Osteoblast (primary cell): ENCODE data around the gene ESYT2. TPM values are rescaled to one million over a fixed set of nuclear protein-coding genes. Genes with fewer than 3 reads are reported as not detected.
"Not testable (repeated sequence)": the region's sequence is repeated elsewhere in the genome, so short reads cannot be mapped to it uniquely, and the experiment has no call there.

Source experiments
- DNase-seq: peaks from one replicate; pipeline ENCODE4 v3.0.0; 2011; ENCODE audit warnings: low spot score, mixed read lengths; ENCODE audit not compliant: insufficient read length; ENCODE audit errors: missing footprints
- H2AFZ ChIP-seq: 2 replicates; pipeline ENCODE4 v1.6.0; 2011; ENCODE audit warnings: mild to moderate bottlenecking, low read length
- H3K27ac ChIP-seq: 2 replicates; pipeline ENCODE4 v1.5.1; 2011; ENCODE audit warnings: mild to moderate bottlenecking, low read depth, low read length, moderate library complexity
- H3K27me3 ChIP-seq: 2 replicates; pipeline ENCODE4 v1.6.0; 2012; ENCODE audit warnings: mild to moderate bottlenecking, control low read depth, inconsistent platforms, low read length, moderate library complexity; ENCODE audit not compliant: insufficient read depth
- H3K36me3 ChIP-seq: 2 replicates; pipeline ENCODE4 v1.5.1; 2011; ENCODE audit warnings: mild to moderate bottlenecking, low read length, control low read depth, moderate library complexity; ENCODE audit not compliant: insufficient read depth
- H3K4me1 ChIP-seq: 2 replicates; pipeline ENCODE4 v1.5.1; 2011; ENCODE audit warnings: mild to moderate bottlenecking, low read length, control low read depth, moderate library complexity; ENCODE audit not compliant: insufficient read depth
- H3K4me2 ChIP-seq: 2 replicates; pipeline ENCODE4 v1.6.0; 2011; ENCODE audit warnings: mild to moderate bottlenecking, low read length; ENCODE audit not compliant: insufficient read depth
- H3K4me3 ChIP-seq: fragments of 200-600 bp; sonication (generic); 3 replicates; pipeline ENCODE4 v1.5.1; 2012; ENCODE audit warnings: mild to moderate bottlenecking, low read length, inconsistent platforms; ENCODE audit not compliant: insufficient read depth
- H3K79me2 ChIP-seq: 2 replicates; pipeline ENCODE4 v1.6.0; 2012; ENCODE audit warnings: mild to moderate bottlenecking, low read length, control low read depth, inconsistent platforms; ENCODE audit not compliant: insufficient read depth
- H3K9me3 ChIP-seq: 2 replicates; pipeline ENCODE4 v1.5.1; 2011; ENCODE audit warnings: low read depth, low read length, control low read depth
- H4K20me1 ChIP-seq: 2 replicates; pipeline ENCODE4 v1.6.0; 2012; ENCODE audit warnings: mild to moderate bottlenecking, low read length, control low read depth; ENCODE audit not compliant: insufficient read depth
- total RNA-seq: library from RNA; depleted of rRNA; stranded (reverse); fragments of >200 nt; gene quantifications from 2 replicates; pipeline ENCODE4 v1.2.3, GENCODE V29; 2012
- TF ChIP-seq, protein P1 (sequence below): IDR thresholded peaks from 2 replicates; pipeline ENCODE4 v1.5.1; 2011; ENCODE audit warnings: mild to moderate bottlenecking, low read depth, low read length, moderate library complexity; ENCODE audit errors: extremely low read depth

The ESYT2 gene
- total RNA-seq, 1 donor: 132 TPM

GRCh38 chr7:158865462-158865922, 36.2 kb upstream of the ESYT2 start:
- Histone ChIP-seq H3K9me3 (no peaks in the 10 kb centered on the region), H3K36me3 (no peaks in the 10 kb centered on the region), H3K4me3 (no peak overlapping the region), H3K27ac (no peak overlapping the region), H4K20me1 (peaks cover 2% of the 10 kb centered on the region), H3K79me2 (peaks cover 50% of the 10 kb centered on the region), H2AFZ (no peak overlapping the region), H3K4me1 (peaks cover 4% of the 10 kb centered on the region), H3K4me2 (no peak overlapping the region), H3K27me3 (no peaks in the 10 kb centered on the region)
- TF ChIP-seq, protein P1, sequence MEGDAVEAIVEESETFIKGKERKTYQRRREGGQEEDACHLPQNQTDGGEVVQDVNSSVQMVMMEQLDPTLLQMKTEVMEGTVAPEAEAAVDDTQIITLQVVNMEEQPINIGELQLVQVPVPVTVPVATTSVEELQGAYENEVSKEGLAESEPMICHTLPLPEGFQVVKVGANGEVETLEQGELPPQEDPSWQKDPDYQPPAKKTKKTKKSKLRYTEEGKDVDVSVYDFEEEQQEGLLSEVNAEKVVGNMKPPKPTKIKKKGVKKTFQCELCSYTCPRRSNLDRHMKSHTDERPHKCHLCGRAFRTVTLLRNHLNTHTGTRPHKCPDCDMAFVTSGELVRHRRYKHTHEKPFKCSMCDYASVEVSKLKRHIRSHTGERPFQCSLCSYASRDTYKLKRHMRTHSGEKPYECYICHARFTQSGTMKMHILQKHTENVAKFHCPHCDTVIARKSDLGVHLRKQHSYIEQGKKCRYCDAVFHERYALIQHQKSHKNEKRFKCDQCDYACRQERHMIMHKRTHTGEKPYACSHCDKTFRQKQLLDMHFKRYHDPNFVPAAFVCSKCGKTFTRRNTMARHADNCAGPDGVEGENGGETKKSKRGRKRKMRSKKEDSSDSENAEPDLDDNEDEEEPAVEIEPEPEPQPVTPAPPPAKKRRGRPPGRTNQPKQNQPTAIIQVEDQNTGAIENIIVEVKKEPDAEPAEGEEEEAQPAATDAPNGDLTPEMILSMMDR: no peak
- DNase-seq: no peak

- Histone ChIP-seq H3K4me1 (peaks cover 4% of the 10 kb centered on the region), H4K20me1 (peaks cover 2% of the 10 kb centered on the region), H3K27me3 (no peaks in the 10 kb centered on the region), H3K79me2 (peaks cover 49% of the 10 kb centered on the region), H2AFZ (no peak overlapping the region), H3K9me3 (no peaks in the 10 kb centered on the region), H3K36me3 (no peaks in the 10 kb centered on the region), H3K27ac (no peak overlapping the region), H3K4me3 (no peak overlapping the region), H3K4me2 (no peak overlapping the region)
- TF ChIP-seq, protein P1: no peak
- DNase-seq: no peak
These were observed 35.5 kb upstream of the ESYT2 start for GRCh38 chr7:158864833-158865232.

DNA sequence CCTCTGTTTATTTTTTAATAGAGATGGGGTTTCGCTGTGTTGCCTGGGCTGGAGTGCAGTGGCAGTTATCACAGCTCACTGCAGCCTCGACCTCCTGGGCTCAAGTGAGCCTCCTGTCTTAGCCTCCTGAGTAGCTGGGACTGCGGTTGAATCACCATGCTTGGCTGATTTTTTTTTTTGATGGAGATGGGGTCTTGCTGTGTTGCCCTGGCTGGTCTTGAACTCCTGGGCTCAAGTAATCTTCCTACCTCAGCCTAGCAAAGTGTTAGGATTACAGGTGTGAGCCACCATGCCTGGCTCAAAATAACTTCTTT, 35.2 kb upstream of the ESYT2 start:
- peaks cover 4% of the 10 kb centered on the region for H3K4me1 ChIP-seq
- no peaks in the 10 kb centered on the region for H3K36me3 ChIP-seq
- peaks cover 52% of the 10 kb centered on the region for H3K79me2 ChIP-seq
- peak overlapping the region; percentile 79 for H3K4me3 ChIP-seq
- TF ChIP-seq, protein P1: no peak
- peak overlapping the region; percentile 75 for H3K27ac ChIP-seq
- H4K20me1 ChIP-seq: peaks cover 2% of the 10 kb centered on the region
- DNase-seq: no peak
- H3K27me3 ChIP-seq: no peaks in the 10 kb centered on the region
- no peaks in the 10 kb centered on the region for H3K9me3 ChIP-seq
- H2AFZ ChIP-seq: peak overlapping the region; percentile 93
- H3K4me2 ChIP-seq: peak overlapping the region; percentile 95

DNA sequence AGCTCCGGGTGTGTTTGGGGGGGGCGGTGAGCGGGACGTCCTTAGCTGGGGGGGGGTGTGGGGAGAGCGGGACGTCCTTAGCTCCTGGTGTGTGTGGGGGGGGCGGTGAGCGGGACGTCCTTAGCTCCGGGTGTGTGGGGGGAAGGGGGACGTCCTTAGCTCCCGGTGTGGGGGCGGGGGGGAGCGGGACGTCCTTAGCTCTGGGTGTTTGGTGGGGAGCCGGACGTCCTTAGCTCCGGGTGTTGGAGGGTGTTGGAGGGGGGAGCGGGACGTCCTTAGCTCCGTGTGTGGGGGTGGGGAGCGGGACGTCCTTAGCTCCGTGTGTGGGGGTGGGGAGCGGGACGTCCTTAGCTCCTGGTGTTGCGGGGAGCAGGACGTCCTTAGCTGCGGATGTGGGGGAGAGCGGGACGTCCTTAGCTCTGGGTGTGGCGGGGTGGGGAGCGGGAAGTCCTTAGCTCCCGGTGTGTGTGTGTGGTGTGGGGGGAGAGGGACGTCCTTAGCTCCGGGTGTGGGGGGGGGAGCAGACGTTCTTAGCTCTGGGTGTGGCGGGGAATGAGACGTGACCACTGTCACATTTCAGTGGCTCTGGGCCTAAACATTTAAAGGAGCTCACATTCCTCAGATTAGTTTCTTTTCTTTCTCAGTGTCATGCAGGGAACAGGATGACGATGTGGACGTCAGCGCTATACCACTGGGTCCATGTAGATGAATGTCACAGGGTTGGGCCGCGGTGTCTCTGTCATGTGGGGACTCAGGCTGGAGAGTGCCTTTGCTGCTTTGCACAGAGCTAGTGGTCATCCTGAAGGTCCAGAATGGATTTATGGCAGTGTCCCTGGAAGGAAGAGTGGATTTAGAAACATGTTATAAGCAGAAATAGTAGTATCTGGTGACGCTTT, 34.5 kb upstream of the ESYT2 start:
- Histone ChIP-seq H3K4me1 (peaks cover 4% of the 10 kb centered on the region), H3K36me3 (no peaks in the 10 kb centered on the region), H2AFZ (peak overlapping the region; percentile 93), H4K20me1 (peaks cover 2% of the 10 kb centered on the region), H3K27me3 (no peaks in the 10 kb centered on the region), H3K27ac (peak overlapping the region; percentile 75), H3K79me2 (peaks cover 50% of the 10 kb centered on the region), H3K4me2 (peak overlapping the region; percentile 95), H3K9me3 (no peaks in the 10 kb centered on the region), H3K4me3 (peak overlapping the region; percentile 79)
- peak; percentile 92 for DNase-seq
- TF ChIP-seq, protein P1: no peak

DNA sequence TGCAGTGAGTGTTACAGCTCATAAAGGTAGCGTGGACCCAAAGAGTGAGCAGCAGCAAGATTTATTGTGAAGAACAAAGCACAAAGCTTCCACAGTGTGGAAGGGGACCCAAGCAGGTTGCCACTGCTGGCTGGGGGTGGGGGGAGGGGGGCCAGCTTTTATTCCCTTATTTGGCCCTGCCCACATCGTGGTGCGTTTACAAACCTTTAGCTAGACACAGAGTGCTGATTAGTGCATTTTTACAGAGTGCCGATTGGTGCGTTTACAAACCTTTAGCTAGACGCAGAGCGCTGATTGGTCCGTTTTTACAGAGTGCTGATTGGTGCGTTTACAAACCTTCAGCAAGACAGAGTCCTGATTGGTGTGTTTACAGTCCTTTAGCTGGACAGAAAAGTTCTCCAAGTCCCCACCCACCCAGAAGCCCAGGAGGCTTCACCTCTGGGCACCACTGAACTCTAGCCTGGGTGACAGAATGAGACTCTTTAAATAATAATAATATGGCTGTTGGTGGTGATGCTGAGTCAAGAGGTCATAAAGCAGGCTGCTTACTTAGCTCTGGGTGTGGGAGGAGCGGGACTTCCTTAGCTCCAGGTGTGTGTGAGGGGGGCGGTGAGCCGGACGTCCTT, 33.8 kb upstream of the ESYT2 start:
- peak overlapping the region; percentile 79 for H3K4me3 ChIP-seq
- H2AFZ ChIP-seq, H3K9me3 ChIP-seq, H3K27me3 ChIP-seq, H4K20me1 ChIP-seq, H3K4me1 ChIP-seq, H3K36me3 ChIP-seq, H3K27ac ChIP-seq, DNase-seq: not testable (repeated sequence)
- peaks cover 46% of the 10 kb centered on the region for H3K79me2 ChIP-seq
- H3K4me2 ChIP-seq: peak overlapping the region; percentile 95
